Upper lobe of left lung (tissue), 6 donors: ENCODE results near the gene RBM5. TPM values are rescaled to one million over a fixed set of nuclear protein-coding genes. Genes with fewer than 3 reads are reported as not detected.

Experiments used
- ATAC-seq, 2 donors: fragments of 200-7000 bp; cut with Tn5 transposase; one replicate each; pipeline ENCODE4 v1.9.1; 2022; ENCODE audit warnings: mild to moderate bottlenecking in 2 of 2, moderate library complexity in 2 of 2; ENCODE audit not compliant: low FRiP score in 2 of 2
- DNase-seq, 2 donors: peaks; one replicate each; pipeline ENCODE4 v3.0.0-alpha.2; 2019 to 2020
- H3K27ac ChIP-seq, 4 donors: fragments of 200-600 bp; sonication (generic); one replicate each; pipeline ENCODE4 v1.5.1; 2016 to 2019
- H3K27me3 ChIP-seq, 4 donors: fragments of 200-600 bp; sonication (generic); one replicate each; pipeline ENCODE4 v1.5.1; 2017 to 2019
- H3K36me3 ChIP-seq, 4 donors: fragments of 200-600 bp; sonication (generic); one replicate each; pipeline ENCODE4 v1.5.1; 2016 to 2019
- H3K4me1 ChIP-seq, 4 donors: fragments of 200-600 bp; sonication (generic); one replicate each; pipeline ENCODE4 v1.5.1; 2018 to 2019
- H3K4me3 ChIP-seq, 4 donors: fragments of 200-600 bp; sonication (generic); one replicate each; pipeline ENCODE4 v1.5.1; 2017 to 2019; ENCODE audit warnings: mild to moderate bottlenecking in 2 of 4, moderate library complexity in 1 of 4
- H3K9me3 ChIP-seq, 4 donors: fragments of 200-600 bp; sonication (generic); one replicate each; pipeline ENCODE4 v1.5.1; 2018 to 2019
- EP300 ChIP-seq, 4 donors: sonication (generic); formaldehyde crosslinking; IDR thresholded peaks; one replicate each; pipeline ENCODE4 v1.5.1; 2017; ENCODE audit warnings: antibody characterized with exemption in 4 of 4, control low read depth in 2 of 4
- POLR2A ChIP-seq, 4 donors: fragments of 450-650 bp; IDR thresholded peaks; one replicate each; pipeline ENCODE4 v1.5.1; 2016 to 2017; ENCODE audit warnings: antibody characterized with exemption in 4 of 4, mild to moderate bottlenecking in 2 of 4
- POLR2AphosphoS5 ChIP-seq, 2 donors: sonication (generic); formaldehyde crosslinking; IDR thresholded peaks; one replicate each; pipeline ENCODE4 v1.5.1; 2017; ENCODE audit warnings: antibody characterized with exemption in 2 of 2
- WGBS, 2 donors: methylation state at CpG; one replicate each; pipeline ENCODE4 v1.1.5; 2017 to 2018; 5-methylcytosine and 5-hydroxymethylcytosine counted together
- total RNA-seq, 6 donors: library from RNA; depleted of rRNA in 4 of 6; stranded (reverse); fragments of >200 nt in 4 of 6; gene quantifications; one replicate each; pipeline versions ENCODE4 v1.1.0 to v1.2.1, GENCODE V29; 2016 to 2021
- TF ChIP-seq, protein P1 (sequence below), 6 experiments: fragments of 450-650 bp in 4 of 6; fragments of 200-600 bp in 2 of 6; sonication (generic) in 2 of 6; IDR thresholded peaks; one replicate each; pipeline ENCODE4 v1.5.1; 2016 to 2019; ENCODE audit warnings: antibody characterized with exemption in 6 of 6
- donor health status: DM: no; HTN: no; CAD: no; lungs with moderate emphysema.
- donor health status: DM: no; HTN: yes; CAD: no; lungs with severe emphysema.

RBM5 gene
- total RNA-seq, 6 donors from 2014 or later: 130 to 713 (median 189) TPM

GRCh38 chr3:50125541-50126286 lies 37.0 kb downstream of the RBM5 start:
- ATAC-seq (no peak), DNase-seq (no peak)
- H3K9me3 ChIP-seq: no peaks in the 10 kb centered on the region
- 74 to 75% methylated on average over 7 to 8 of the region's 9 CpGs for whole genome bisulfite sequencing, 2 donors
- H3K27ac ChIP-seq: no peak overlapping the region
- H3K27me3 ChIP-seq: no peaks in the 10 kb centered on the region
- peaks cover 0 to 11% (median 4%) of the 10 kb centered on the region in 4 donors for H3K36me3 ChIP-seq
- no peak overlapping the region for H3K4me3 ChIP-seq
- no peak for TF ChIP-seq POLR2AphosphoS5 (IDR thresholded peaks at IDR 0.05)
- H3K4me1 ChIP-seq: peaks cover 20 to 33% (median 28%) of the 10 kb centered on the region in 4 donors

GRCh38 chr3:50126287-50127211 lies 37.8 kb downstream of the RBM5 start:
- no peak overlapping the region for H3K4me3 ChIP-seq
- H3K27ac ChIP-seq: peak overlapping the region in 1 of 4 donors; percentile 5
- TF ChIP-seq EP300 (IDR thresholded peaks at IDR 0.05) (no peak), POLR2A (IDR thresholded peaks at IDR 0.05) (no peak), POLR2AphosphoS5 (IDR thresholded peaks at IDR 0.05) (no peak)
- TF ChIP-seq, protein P1, sequence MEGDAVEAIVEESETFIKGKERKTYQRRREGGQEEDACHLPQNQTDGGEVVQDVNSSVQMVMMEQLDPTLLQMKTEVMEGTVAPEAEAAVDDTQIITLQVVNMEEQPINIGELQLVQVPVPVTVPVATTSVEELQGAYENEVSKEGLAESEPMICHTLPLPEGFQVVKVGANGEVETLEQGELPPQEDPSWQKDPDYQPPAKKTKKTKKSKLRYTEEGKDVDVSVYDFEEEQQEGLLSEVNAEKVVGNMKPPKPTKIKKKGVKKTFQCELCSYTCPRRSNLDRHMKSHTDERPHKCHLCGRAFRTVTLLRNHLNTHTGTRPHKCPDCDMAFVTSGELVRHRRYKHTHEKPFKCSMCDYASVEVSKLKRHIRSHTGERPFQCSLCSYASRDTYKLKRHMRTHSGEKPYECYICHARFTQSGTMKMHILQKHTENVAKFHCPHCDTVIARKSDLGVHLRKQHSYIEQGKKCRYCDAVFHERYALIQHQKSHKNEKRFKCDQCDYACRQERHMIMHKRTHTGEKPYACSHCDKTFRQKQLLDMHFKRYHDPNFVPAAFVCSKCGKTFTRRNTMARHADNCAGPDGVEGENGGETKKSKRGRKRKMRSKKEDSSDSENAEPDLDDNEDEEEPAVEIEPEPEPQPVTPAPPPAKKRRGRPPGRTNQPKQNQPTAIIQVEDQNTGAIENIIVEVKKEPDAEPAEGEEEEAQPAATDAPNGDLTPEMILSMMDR (IDR thresholded peaks at IDR 0.05): no peak
- no peaks in the 10 kb centered on the region for H3K9me3 ChIP-seq
- WGBS, 2 donors: 53 to 61% methylated on average over 10 to 15 of the region's 16 CpGs
- H3K4me1 ChIP-seq: peaks cover 20 to 33% (median 28%) of the 10 kb centered on the region in 4 donors
- DNase-seq (no peak), ATAC-seq (peak in 1 of 2 donors; percentile 16)
- peaks cover 0 to 3% (median 0%) of the 10 kb centered on the region in 4 donors for H3K36me3 ChIP-seq
- H3K27me3 ChIP-seq: no peaks in the 10 kb centered on the region

DNA sequence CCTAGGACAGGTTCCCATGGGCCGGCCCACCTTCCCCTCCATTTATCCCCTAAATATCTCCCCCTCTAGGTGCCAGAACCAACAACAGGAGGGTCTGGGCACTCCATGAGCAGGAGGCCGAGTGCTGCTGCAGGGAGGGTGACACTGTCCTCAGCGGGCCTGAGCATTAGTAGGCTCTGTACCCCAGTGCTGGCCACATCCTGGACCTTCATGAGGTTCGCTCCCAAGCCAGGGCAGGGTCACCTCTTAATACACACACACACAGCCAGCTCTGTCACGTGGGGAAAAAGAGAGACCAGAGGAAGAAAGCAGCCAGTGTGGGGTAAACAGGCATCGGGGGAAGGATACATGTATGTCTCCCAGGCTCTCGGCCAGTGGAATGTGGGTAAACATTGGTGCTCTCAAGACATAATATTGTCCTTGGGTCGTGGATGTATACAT lies 38.6 kb downstream of the RBM5 start:
- Histone ChIP-seq H3K36me3 (no peaks in the 10 kb centered on the region), H3K27ac (peak overlapping the region in 1 of 4 donors; percentile 5), H3K27me3 (no peaks in the 10 kb centered on the region), H3K9me3 (no peaks in the 10 kb centered on the region), H3K4me1 (peaks cover 20 to 33% (median 28%) of the 10 kb centered on the region in 4 donors), H3K4me3 (no peak overlapping the region)
- ATAC-seq: no peak
- DNase-seq: no peak
- TF ChIP-seq EP300 (IDR thresholded peaks at IDR 0.05): no peak
- TF ChIP-seq, protein P1 (IDR thresholded peaks at IDR 0.05): no peak
- no peak for TF ChIP-seq POLR2A (IDR thresholded peaks at IDR 0.05)
- no peak for TF ChIP-seq POLR2AphosphoS5 (IDR thresholded peaks at IDR 0.05)
- WGBS, 2 donors: 59 to 71% methylated on average over 5 to 8 of the region's 8 CpGs

- Histone ChIP-seq H3K27me3 (no peaks in the 10 kb centered on the region), H3K4me1 (peaks cover 20 to 33% (median 28%) of the 10 kb centered on the region in 4 donors), H3K27ac (no peak overlapping the region), H3K9me3 (no peaks in the 10 kb centered on the region), H3K4me3 (no peak overlapping the region), H3K36me3 (no peaks in the 10 kb centered on the region)
- 75 to 81% methylated on average over 4 of the region's 4 CpGs for WGBS, 2 donors
- no peak for ATAC-seq
- no peak for DNase-seq
- no peak for TF ChIP-seq EP300 (IDR thresholded peaks at IDR 0.05)
- TF ChIP-seq, protein P1 (IDR thresholded peaks at IDR 0.05): no peak
- no peak for TF ChIP-seq POLR2AphosphoS5 (IDR thresholded peaks at IDR 0.05)
- no peak for TF ChIP-seq POLR2A (IDR thresholded peaks at IDR 0.05)
These were observed 39.3 kb downstream of the RBM5 start for GRCh38 chr3:50128001-50128400.

DNA sequence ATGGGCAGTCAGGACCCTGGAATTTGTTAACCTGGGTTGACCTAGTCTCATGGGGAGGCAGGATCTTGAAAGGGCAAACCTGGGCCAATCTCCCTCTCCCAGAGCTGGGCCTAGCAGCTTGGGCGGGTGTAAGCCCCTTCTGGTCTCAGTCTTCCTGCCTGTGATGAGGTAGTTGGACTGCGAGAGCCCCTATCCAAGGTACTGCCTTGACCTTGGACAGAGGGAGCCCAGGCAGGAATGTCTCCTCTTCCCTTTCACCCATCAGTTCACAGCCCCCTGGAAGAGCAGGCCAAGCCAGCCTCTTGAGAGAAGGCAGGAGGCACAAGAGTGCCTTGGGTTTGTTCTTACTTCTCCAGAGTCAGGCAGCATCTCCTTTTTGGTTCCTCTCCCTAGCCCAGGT lies 41.7 kb downstream of the RBM5 start:
- Histone ChIP-seq H3K4me3 (no peak overlapping the region), H3K27me3 (no peaks in the 10 kb centered on the region), H3K27ac (no peak overlapping the region), H3K9me3 (no peaks in the 10 kb centered on the region), H3K36me3 (no peaks in the 10 kb centered on the region), H3K4me1 (peaks cover 10 to 21% (median 14%) of the 10 kb centered on the region in 4 donors)
- DNase-seq: no peak
- 94% methylated on average over 2 of the region's 2 CpGs; no CpG with 5 or more reads in 1 of the 2 donors for WGBS, 2 donors
- no peak for ATAC-seq
- TF ChIP-seq, protein P1 (IDR thresholded peaks at IDR 0.05): no peak
- TF ChIP-seq POLR2AphosphoS5 (IDR thresholded peaks at IDR 0.05) (no peak), POLR2A (IDR thresholded peaks at IDR 0.05) (no peak), EP300 (IDR thresholded peaks at IDR 0.05) (no peak)
